Activated CD4-positive, alpha-beta T cell treated with anti-CD3 and anti-CD28 coated beads for 1 hour (primary cell): ENCODE data around the gene FMNL3.

Experiments
- DNase-seq: peaks from one replicate; pipeline ENCODE4 v3.0.0-alpha.2; 2020

Gene FMNL3

GRCh38 chr12:49673446-49674317, 33.5 kb downstream of the FMNL3 start:
- DNase-seq: no peak

GRCh38 chr12:49672301-49673217, 34.6 kb downstream of the FMNL3 start:
- no peak for DNase-seq

DNA sequence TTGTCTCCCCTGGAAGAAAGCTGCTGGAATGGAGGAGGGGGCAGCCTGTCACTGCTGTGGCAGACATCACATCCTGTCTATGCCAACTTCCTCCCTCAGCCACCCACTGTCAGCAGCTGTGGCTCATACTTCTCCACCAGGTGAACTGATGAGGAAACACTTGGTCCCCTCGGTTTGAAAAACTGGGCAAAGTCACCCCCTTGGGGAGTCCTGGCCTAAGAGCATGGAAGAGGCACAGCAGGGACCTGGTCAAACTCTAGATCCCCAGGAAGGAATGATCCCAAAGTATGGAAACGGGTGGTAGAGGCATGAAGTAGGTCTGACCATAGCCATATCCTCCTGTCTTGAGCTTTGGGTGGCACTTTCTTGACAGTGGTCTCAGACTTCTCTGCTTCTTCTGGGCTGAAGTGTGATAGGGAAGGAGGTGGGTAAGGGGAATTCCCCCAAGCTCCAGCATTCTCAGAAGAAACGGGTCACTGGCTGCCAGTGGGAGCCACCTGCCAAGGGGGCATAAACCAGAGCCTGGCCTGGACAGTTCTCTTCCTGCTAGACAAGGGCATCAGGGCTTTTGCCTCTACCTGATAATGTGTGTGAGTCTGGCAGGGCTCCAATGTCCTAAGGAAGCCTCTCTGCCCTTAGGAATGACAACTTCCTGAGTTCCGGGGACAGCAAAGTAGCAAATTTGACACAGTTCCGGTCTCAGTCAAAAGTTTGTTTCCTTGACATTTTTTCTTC, 36.0 kb downstream of the FMNL3 start:
- DNase-seq: peak; percentile 51

- DNase-seq: no peak
Measured at GRCh38 chr12:49669796-49670195, 37.4 kb downstream of the FMNL3 start.

DNA sequence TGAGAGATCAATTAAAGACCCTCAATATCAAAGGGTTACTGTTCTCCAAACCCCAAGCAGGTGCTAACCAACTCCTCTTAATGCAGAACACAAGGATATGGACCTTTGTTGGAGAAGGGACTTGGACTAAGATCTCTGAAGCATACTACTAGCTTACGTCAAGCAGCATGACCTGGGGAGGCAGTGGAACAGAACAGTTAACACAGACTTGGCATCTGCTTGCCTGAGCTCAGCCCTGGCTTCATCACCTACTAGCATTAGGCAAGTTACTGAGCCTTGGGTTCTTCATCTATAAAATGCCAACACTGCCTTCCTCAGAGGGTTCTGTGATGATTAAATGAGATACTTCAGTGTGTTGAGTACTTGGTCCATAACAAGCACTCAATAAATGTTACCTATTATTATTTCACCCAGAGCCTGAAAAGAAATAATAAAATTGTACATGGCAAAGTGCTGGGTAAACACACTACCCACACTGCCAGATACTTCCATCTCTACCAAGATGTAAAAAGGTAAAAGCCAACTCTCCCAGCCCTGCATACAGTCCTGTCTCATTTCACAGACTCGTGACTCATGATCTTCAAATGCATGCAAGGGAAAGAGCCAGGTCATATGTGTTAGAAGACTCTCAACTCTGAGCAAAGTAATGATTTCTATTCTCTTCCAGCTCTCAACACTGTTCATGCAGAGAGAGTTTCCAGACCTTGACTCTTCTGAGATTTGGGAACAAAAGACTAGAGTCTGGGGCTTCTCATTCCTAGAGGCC, 39.7 kb downstream of the FMNL3 start:
- no peak for DNase-seq

DNA sequence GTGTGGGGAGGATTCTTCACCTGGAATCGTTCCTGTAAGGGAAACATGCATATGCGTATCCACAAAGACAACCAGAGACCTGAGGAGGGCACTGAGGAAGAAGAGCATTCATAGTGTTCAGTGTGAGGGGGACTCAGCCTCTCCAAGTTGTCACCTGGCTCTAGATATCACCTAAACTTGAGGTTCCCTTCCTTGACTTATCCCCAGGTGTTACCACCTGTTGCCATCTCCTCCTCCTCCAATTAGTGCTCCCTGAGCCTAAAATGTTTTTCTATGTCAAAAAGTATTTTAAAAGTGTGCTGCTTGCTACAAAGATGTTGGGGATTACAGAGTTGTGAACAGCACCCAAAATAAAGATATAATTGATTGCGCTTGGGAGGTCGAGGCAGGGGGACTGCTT, 41.0 kb downstream of the FMNL3 start:
- no peak for DNase-seq

GRCh38 chr12:49665384-49665783, 41.8 kb downstream of the FMNL3 start:
- no peak for DNase-seq

DNA sequence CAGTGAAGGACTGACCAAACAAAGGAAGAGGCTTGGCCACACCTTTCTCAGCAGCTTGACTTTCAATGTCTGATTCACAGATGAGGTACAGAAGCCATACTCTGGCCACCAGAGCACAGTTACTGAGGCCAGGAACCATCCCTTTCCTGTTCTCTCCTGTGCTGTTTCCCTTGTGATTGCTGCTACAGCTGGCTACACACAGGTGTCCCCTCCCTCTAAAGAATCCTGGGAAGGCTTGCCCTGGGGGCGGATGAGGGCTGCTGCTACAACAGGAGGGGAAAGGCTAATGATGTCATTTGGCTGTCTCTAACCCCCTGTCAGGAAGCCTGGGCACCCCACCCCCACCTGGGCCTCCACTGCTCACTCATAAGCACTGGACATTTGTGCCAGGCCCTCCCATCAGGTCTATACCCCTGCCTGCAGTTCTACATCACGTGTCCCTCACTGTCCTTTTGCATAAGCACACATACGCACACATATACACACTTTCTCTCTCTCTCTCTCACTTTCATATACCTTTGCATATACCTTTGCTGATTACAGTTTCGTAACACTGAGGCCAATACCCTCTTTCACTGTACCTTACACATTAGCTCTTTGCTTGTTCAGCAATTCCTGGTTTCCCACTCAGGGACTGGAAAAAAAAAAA, 42.5 kb downstream of the FMNL3 start:
- no peak for DNase-seq

DNA sequence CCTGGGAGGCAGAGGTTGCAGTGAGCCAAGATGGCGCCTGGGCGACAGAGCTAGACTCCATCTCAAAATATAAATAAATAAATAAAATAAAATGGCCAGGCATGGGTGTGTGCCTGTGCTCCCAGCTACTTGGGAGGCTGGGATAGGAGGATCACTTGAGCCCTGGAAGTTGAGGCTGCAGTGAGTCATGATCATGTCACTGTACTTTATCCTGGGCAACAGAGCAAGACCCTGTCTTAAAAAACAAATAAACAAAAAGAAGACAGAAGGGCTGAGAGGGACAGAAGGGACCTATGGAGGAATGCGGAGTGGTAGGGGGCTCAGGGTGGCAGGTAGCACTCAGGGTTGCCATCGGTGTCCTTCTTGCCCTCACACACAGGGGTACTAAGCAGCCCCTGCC, 43.0 kb downstream of the FMNL3 start:
- DNase-seq: no peak

- peak; percentile 59 for DNase-seq
Measured at GRCh38 chr12:49662998-49663843, 44.0 kb downstream of the FMNL3 start.

DNA sequence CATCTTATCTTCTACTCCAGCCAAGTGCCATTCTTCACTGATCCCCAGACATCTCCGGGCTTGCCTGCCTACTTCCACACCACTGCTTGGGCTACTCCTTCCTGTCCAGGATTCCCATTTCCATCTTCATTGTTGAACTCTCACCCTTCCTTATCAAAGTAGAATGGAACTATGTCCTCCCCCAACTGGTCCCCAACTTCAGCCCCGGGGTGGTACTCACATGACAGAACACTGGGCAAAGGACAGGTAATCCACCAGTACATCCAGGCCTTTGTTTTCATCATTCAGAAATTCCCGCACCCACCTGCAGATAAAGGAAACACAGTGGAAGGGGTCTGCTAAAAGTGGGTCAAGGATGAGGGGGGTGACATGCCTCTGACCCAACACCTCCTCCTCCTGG, 45.5 kb downstream of the FMNL3 start:
- DNase-seq: no peak

- DNase-seq: no peak
Measured at GRCh38 chr12:49661191-49661590, 46.0 kb downstream of the FMNL3 start.

DNA sequence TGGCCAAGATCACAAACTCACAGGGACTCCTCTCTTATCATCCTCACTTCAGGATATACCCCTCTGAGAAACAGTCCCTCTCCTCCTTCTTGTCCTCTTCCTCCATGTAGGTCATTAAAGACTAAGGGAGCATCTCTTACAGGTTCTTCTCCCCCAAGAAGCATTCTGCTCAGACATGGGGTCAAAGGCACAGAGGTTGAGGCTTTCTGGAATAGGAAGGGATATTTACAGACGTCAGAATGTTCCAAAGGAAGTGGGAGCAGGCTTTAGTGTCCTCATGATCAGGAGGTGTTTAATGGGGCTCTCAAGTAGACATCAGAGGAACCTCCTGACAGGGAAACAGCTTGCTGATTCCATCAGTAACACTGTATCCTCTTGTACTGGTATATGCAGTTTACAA, 47.5 kb downstream of the FMNL3 start:
- DNase-seq: no peak

DNA sequence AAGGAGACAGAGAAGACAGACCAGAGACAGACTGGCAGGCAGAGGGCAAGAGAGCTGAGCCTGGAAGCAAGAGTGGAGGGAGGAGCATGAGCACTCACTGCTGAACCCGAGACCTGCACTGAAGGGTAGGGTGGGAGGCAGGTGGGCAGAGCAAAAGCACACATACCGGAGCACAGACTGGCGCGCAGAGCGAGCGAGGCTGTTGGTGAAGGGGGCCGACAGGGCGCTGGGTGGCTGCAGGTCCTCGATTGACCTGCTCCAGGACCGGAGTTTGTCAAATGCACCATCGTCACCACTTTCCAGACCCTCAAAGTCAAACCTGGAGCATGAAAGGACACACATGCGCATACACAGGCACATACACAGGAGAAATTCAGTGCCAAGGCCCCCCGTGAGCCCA, 48.9 kb downstream of the FMNL3 start:
- DNase-seq: no peak

- DNase-seq: no peak
Measured at GRCh38 chr12:49655595-49656236, 51.5 kb downstream of the FMNL3 start.

DNA sequence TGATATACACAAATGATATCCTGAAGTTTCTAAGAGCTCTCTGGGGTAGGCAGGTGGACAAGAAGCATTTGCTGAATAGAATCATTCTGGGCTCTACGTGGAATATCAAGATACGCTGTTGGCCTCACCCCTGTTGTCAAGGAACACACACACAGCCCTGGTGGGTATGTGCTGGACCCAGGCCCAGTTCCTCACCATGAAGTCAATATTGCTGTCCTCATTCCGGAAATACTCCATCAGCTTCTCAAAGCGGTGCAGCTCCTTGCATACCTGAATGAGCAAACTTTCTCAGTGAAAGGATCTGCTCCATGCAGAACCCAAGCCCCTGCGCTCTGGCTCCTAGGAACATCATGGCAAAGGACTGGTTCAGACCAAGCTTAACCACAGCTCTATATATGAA, 52.5 kb downstream of the FMNL3 start:
- DNase-seq: no peak

GRCh38 chr12:49652921-49653520, 54.2 kb downstream of the FMNL3 start:
- no peak for DNase-seq

- DNase-seq: no peak
Measured at GRCh38 chr12:49651855-49652254, 55.4 kb downstream of the FMNL3 start.

GRCh38 chr12:49649892-49650291, 57.3 kb downstream of the FMNL3 start:
- no peak for DNase-seq

DNA sequence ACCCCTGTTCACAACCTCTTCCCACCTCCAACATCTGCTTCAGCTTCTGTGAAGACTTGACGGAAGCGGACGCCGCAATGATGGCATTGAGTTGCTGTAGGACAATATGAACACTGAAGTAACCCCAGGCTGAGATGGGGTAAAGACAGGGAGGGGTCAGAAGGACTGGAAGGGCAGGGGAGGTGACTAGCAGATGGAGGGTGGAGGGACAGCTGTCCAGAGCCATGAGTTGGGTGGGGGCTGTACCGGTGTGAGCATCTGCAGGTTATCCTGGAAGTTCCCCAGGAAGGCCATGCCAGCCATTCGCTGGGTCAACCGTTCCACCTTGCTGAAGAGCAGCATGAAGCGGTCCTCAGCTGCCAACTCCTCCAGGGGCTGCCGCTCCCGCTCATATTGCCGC, 57.8 kb downstream of the FMNL3 start:
- no peak for DNase-seq
